SK-N-DZ (cell line): ENCODE measurements around the gene IRF2.
A peak's percentile ranks its signal among the peaks of the same experiment; 100 is the strongest.

Experiments used
- DNase-seq: peaks from one replicate; pipeline ENCODE4 v3.0.0-alpha.2; 2015; ENCODE audit warnings: low spot score

IRF2 gene

GRCh38 chr4:184409502-184409901 lies 64.8 kb downstream of the IRF2 start:
- DNase-seq, result no peak

DNA sequence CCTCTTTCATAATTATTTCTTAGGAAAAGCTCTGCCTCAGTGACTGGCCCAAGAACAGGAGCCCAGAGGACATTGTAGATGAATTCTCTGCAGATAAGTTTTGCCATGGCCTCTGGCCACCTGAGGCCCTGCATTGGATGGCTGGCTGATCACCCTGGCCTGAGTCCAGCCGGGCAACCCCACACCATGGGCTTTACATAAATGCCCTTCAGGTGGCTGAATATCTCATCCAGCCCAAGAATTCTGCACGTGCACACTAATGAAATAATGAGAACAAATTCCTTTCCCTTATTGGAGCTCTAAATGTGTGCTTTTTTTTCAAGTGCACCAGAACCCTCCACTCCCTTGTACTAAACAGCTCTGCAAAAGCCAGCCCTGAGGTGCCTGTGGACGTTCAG lies 65.7 kb downstream of the IRF2 start:
- DNase-seq, result no peak

DNA sequence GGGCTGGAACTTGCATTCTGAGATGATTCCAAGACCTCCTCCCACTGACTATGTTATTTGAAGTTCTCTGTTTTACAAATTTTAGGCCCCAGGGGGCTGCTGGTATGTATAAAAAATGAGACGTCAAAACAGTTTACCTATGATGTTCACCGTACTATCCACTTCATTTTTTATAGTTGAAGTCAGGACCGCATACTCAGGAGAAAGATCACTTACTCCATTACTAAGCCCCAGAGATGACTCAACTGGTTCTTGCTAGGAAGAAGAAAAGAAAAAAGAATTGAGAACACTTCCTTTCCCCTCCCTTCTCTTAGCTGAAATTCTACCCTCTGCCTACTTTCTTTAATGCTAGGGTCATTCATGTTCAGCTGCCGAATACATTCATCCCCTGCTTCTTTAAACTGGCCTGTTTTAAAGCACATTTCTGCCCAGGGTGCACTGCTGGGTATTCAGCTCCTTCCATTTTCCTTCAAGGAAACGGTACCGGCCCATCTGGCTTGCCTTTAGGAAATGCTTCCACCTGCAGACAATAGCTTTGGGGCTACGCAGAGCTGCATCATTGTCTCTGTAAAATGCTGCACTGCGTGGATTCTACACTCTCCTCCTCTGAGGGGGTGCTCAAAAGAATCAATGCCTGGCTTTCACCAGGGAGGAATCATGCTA lies 66.2 kb downstream of the IRF2 start:
- DNase-seq, result no peak

GRCh38 chr4:184406958-184407391 lies 67.4 kb downstream of the IRF2 start:
- DNase-seq, result no peak

- DNase-seq, result no peak
Observed at GRCh38 chr4:184404047-184404446, 70.3 kb downstream of the IRF2 start.

DNA sequence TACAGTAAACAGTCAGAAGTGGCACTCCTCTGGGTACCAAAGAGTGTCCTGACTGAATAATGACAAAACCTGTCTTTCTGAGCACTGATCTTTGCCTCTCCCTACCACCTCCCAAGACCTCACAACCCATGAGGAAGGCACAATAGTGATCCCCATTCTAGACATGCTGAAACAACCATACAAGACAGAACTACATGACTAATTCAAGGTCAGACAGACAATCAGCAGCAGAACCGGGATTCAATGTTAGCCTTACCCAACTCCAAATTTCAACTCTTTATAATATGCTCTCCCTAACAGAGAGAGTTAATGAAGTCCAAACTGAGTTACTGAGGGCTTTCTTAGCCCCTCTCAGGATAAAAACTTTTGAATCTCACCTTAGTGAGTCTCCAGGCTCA lies 71.0 kb downstream of the IRF2 start:
- DNase-seq, result no peak

GRCh38 chr4:184402740-184403383 lies 71.5 kb downstream of the IRF2 start:
- DNase-seq, result peak; percentile 2

- no peak for DNase-seq
Observed at GRCh38 chr4:184402239-184402638, 72.1 kb downstream of the IRF2 start.

DNA sequence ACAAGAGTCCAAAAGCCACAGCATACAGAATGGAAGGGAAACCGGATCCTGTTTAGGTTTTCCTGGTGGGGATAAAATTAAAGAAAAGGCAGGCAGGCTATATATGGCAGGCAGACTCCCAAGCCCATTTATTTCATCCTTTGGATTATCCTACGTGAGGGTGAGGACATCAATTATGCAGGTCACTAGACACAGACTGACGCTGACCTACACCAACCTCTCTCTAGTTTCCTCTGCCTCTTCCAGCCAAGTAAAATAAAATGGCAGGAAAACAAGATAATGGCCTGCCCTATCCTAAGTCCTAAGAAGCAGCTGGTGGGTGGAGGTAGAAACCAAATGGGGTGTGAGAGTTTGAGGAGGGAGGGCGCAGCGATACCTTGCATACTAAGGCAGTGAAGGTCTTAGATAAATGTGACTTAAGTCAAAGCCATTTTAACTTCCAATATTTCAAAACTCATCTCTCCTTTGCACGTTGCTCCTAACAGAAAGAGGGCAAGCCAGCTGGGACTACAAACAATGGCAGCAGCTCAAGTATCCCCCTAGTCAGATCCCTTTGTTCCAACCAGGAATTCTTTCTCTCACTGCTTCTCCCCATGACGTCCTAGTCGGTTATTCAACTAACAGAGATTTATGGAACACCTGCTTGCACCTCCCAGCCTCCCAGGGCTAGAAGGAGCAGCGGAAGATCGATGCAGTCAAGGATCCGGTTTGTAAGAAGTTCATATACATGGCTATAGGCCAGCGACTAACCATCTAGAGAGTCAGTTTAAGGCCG lies 72.8 kb downstream of the IRF2 start:
- DNase-seq, result no peak

DNA sequence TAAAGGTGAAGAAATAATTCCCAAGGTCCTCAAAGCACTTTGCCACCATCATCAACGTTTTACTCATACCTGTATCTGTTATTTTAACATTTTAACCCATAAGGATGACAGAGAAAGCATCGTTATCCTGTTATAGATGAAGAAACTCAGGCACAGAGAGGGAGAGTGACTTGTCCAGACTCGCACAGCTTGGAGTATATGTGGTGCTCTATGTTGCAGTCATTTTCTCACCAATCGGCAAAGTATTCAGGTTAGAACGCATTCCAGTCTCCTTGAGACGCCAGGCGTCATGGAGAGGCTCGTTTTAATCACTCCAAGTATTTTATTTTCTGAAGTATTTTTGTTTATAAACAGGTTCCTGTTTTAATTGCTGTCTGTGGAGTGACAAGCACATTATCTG lies 73.5 kb downstream of the IRF2 start:
- no peak for DNase-seq

DNA sequence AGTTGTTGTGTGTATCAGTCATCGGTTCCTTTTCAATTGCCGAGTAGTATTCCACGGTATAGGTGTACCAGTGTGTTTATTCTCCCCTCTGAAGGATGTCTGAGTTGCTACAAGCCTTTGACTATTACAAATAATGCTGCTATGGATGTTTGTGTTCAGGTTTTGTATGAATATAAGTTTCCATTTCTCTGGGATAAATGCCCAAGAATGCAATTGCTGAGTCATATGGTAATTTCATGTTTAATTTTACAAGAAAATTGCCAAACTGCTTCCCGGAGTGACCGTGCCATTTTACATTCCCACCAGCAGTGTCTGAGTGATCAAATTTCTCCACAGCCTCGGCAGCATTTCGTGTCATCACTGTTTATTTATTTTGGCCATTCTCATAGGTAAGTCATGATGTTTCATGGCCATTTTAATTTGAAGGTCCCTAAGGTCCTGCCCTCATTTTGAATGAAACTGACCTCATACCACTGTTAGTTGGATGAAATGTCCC lies 73.9 kb downstream of the IRF2 start:
- no peak for DNase-seq

DNA sequence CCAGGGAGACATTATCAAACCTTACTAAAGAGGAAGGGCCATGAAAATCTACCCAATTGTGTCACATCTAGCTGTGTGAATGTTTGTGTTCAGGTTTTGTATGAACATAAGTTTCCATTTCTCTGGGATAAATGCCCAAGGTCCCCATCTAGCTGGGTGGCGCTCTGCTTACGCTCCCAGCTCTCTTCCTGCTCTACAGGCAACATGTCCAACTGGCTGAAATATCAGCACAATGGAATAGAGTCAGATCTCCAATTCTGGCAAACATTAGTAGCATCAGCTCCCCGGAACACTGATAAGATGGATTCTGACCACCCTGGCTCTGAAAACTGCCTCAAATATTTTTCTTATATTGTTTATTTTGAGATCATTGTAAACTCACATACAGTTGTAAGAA lies 74.8 kb downstream of the IRF2 start:
- DNase-seq, result no peak

- no peak for DNase-seq
Observed at GRCh38 chr4:184398741-184399511, 75.4 kb downstream of the IRF2 start.

GRCh38 chr4:184397516-184398163 lies 76.7 kb downstream of the IRF2 start:
- no peak for DNase-seq

- DNase-seq, result no peak
Observed at GRCh38 chr4:184396570-184397515, 77.5 kb downstream of the IRF2 start.

GRCh38 chr4:184395971-184396391 lies 78.4 kb downstream of the IRF2 start:
- no peak for DNase-seq

DNA sequence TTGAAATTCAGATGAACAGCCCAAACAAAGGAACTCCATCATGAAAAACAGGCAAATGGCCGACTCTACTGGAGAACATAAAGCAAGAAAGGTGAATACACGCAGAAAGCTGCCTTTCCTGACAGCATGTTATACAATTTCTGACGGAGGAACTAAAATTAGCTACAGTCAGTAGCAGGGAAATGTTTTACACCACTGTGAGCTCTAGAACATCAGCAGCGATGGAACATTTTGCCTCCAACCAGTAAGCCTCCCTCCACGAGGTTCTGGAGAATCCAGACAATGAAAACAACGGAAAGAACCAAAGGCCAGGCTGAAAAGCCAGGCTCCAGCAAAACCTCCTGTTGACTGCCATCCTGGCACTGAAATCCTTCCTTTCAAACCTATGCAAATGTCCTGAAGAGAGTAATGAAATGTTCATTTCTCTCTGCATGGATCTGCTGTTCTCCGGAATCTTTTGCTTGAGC lies 78.9 kb downstream of the IRF2 start:
- DNase-seq, result no peak

- no peak for DNase-seq
Observed at GRCh38 chr4:184392748-184393559, 81.4 kb downstream of the IRF2 start.

GRCh38 chr4:184392316-184392715 lies 82.0 kb downstream of the IRF2 start:
- DNase-seq, result no peak
